Inferior parietal cortex (tissue), 1 donor: Measurements from ENCODE around the gene PCDHA10.

Experiments used
- DNase-seq: peaks from one replicate; pipeline ENCODE4 v3.0.0-alpha.2; 2016; ENCODE audit errors: extremely low spot score

PCDHA10 gene

GRCh38 chr5:140883927-140884697, 28.4 kb downstream of the PCDHA10 start:
- no peak for DNase-seq

- no peak for DNase-seq
Measured at GRCh38 chr5:140916325-140916724, 60.6 kb downstream of the PCDHA10 start.
